HepG2 (cell line): ENCODE results near the gene ARID3C. TPM values are rescaled to one million over a fixed set of nuclear protein-coding genes. Genes with fewer than 3 reads are reported as not detected.

ENCODE experiments used
- ATAC-seq: fragments of 200-7000 bp; cut with Tn5 transposase; 3 replicates; pipeline ENCODE4 v1.9.1; 2020; ENCODE audit warnings: mild to moderate bottlenecking, moderate library complexity
- BruUV-seq: library from RNA; stranded (reverse); fragments of 400-500 nt; replicated peaks from 2 replicates; lab custom pipeline; 2021; lab: Mats Ljungman, UMichigan
- CTCF ChIA-PET: fragments of 300-600 bp; formaldehyde crosslinking; extraction: SDS; loops from one replicate; lab custom pipeline; 2021; ENCODE audit warnings: low total read pairs, inconsistent platforms, low intra/inter-chr PET ratio; lab: Yijun Ruan, JAX
- POLR2A ChIA-PET: fragments of 350-600 bp; sonication (Branson Sonifier 250); formaldehyde crosslinking; loops from one replicate; lab custom pipeline; 2020; ENCODE audit warnings: antibody characterized with exemption, inconsistent platforms; lab: Yijun Ruan, JAX
- DNase-seq: peaks from one replicate; pipeline ENCODE4 v3.0.0-alpha.2; 2015; ENCODE audit warnings: low spot score
- FAIRE-seq: peaks from 3 replicates; lab custom pipeline; 2011; peaks lifted over from hg19 to GRCh38; lab: Jason Lieb, UNC
- H2AFZ ChIP-seq: one replicate; pipeline ENCODE4 v1.6.1; 2011; ENCODE audit warnings: low read length, inconsistent platforms
- H3K27ac ChIP-seq: fragments of 300-600 bp; 3 replicates; pipeline ENCODE4 v1.8.0; 2011; ENCODE audit warnings: mixed run types, mild to moderate bottlenecking, mixed read lengths, low read length, inconsistent platforms; ENCODE audit not compliant: insufficient read depth; ENCODE audit errors: extremely low read length
- H3K27me3 ChIP-seq, 2 experiments: fragments of 200-600 bp in 1 of 2; 2 replicates in 1 of 2; 3 replicates in 1 of 2; pipeline versions ENCODE4 v1.6.0 to v1.8.0; 2011; ENCODE audit warnings: low read length in 2 of 2, mild to moderate bottlenecking in 2 of 2, moderate library complexity in 2 of 2, inconsistent platforms in 1 of 2; ENCODE audit not compliant: insufficient read depth in 2 of 2, control insufficient read depth in 1 of 2
- H3K36me3 ChIP-seq, 2 experiments: fragments of 200-600 bp in 1 of 2; replicated peaks in 1 of 2; 2 replicates in 1 of 2; 3 replicates in 1 of 2; pipeline versions ENCODE4 v1.5.1 to v1.8.0; 2011; ENCODE audit warnings: low read length in 2 of 2, inconsistent platforms in 1 of 2; ENCODE audit not compliant: insufficient read depth in 2 of 2, control insufficient read depth in 1 of 2
- H3K4me1 ChIP-seq: 2 replicates; pipeline ENCODE4 v1.5.1; 2012; ENCODE audit warnings: low read length, inconsistent platforms; ENCODE audit not compliant: insufficient read depth
- H3K4me2 ChIP-seq: 2 replicates; pipeline ENCODE4 v1.6.0; 2011; ENCODE audit warnings: low read depth, low read length, inconsistent platforms
- H3K4me3 ChIP-seq, 3 experiments: fragments of 200-600 bp in 1 of 3; sonication (generic), shearing (Covaris generic) in 1 of 3; replicated peaks in 1 of 3; 2 replicates each; pipeline ENCODE4 v1.5.1; 2011 to 2016; ENCODE audit warnings: low read length in 3 of 3, inconsistent platforms in 2 of 3, low read depth in 2 of 3, mild to moderate bottlenecking in 2 of 3, control low read depth in 1 of 3, mixed read lengths in 1 of 3; ENCODE audit not compliant: insufficient read depth in 1 of 3
- H3K79me2 ChIP-seq: one replicate; pipeline ENCODE4 v1.6.1; 2011; ENCODE audit warnings: low read length, inconsistent platforms; ENCODE audit not compliant: insufficient read depth
- H3K9ac ChIP-seq: 2 replicates; pipeline ENCODE4 v1.6.0; 2011; ENCODE audit warnings: mild to moderate bottlenecking, low read depth, low read length, inconsistent platforms; ENCODE audit not compliant: insufficient read depth
- H3K9me3 ChIP-seq: 2 replicates; pipeline ENCODE4 v1.5.1; 2012; ENCODE audit warnings: mild to moderate bottlenecking, low read length
- H4K20me1 ChIP-seq: 2 replicates; pipeline ENCODE4 v1.6.0; 2011; ENCODE audit warnings: inconsistent platforms, mild to moderate bottlenecking, low read length, moderate library complexity; ENCODE audit not compliant: insufficient read depth
- FIP1L1 ChIP-seq: fragments of 200-400 bp; formaldehyde crosslinking; IDR thresholded peaks from 2 replicates; pipeline ENCODE4 v1.6.1; 2018; ENCODE audit warnings: low read depth, mild to moderate bottlenecking, low read length, moderate library complexity, borderline replicate concordance; ENCODE audit not compliant: insufficient read depth
- GABPB1 ChIP-seq: IDR thresholded peaks from 2 replicates; pipeline ENCODE4 v1.6.1; 2016; ENCODE audit warnings: mild to moderate bottlenecking, missing genetic modification reagents, moderate library complexity, missing compliant biosample characterization
- ZFY ChIP-seq: sonication (generic); formaldehyde crosslinking; IDR thresholded peaks from 2 replicates; pipeline ENCODE4 v1.4.0; 2020; ENCODE audit warnings: missing genetic modification reagents
- ZNF101 ChIP-seq: sonication (generic); formaldehyde crosslinking; IDR thresholded peaks from 2 replicates; pipeline ENCODE4 v1.4.0; 2020; ENCODE audit warnings: mild to moderate bottlenecking, low read depth, missing genetic modification reagents, borderline replicate concordance
- ZNF335 ChIP-seq: sonication (generic); formaldehyde crosslinking; IDR thresholded peaks from 2 replicates; pipeline ENCODE4 v1.4.0; 2020; ENCODE audit warnings: missing genetic modification reagents
- ZNF564 ChIP-seq: sonication (generic); formaldehyde crosslinking; IDR thresholded peaks from 2 replicates; pipeline ENCODE4 v1.8.1; 2023; ENCODE audit warnings: mild to moderate bottlenecking, missing genetic modification reagents
- ZNF747 ChIP-seq: sonication (generic); formaldehyde crosslinking; IDR thresholded peaks from 2 replicates; pipeline ENCODE4 v1.8.1; 2023; ENCODE audit warnings: missing genetic modification reagents, mild to moderate bottlenecking, borderline replicate concordance
- ZNF773 ChIP-seq: sonication (generic); formaldehyde crosslinking; IDR thresholded peaks from 2 replicates; pipeline ENCODE4 v1.4.0; 2020; ENCODE audit warnings: missing genetic modification reagents, borderline replicate concordance
- ZNF777 ChIP-seq: sonication (generic); formaldehyde crosslinking; IDR thresholded peaks from 2 replicates; pipeline ENCODE4 v1.4.0; 2020; ENCODE audit warnings: missing genetic modification reagents
- WGBS: methylation state at CpG from one replicate; pipeline ENCODE4 v1.1.6; 2017; ENCODE audit warnings: low lambda C conversion rate; 5-methylcytosine and 5-hydroxymethylcytosine counted together
- in situ Hi-C: cut with HindIII; loops from 2 replicates; pipeline ENCODE4 v1.10.0; 2017; ENCODE audit warnings: low pct_unique_long_range_greater_than_20kb; ENCODE audit not compliant: extremely low pct_ligation_motif_present
- intact Hi-C: fragments of 100-400 bp; cut with micrococcal nuclease; formaldehyde crosslinking; loops from one replicate; pipeline ENCODE4 v1.10.0; 2022; ENCODE audit not compliant: unreplicated experiment
- polyA plus RNA-seq, 8 experiments: library from polyadenylated mRNA; depleted of rRNA in 3 of 8; stranded (reverse) in 7 of 8; unstranded in 1 of 8; fragments of >200 nt; fragmentation: Illumina TruSeq in 4 of 8; extraction: Trizol in 4 of 8; gene quantifications; 2 replicates each; pipeline versions ENCODE4 v1.2.1 to v1.2.3, GENCODE V29; 2011 to 2016; ENCODE audit warnings: low read depth in 4 of 8, missing spikeins in 1 of 8, mixed read lengths in 1 of 8; ENCODE audit not compliant: insufficient read depth in 1 of 8
- total RNA-seq, 5 experiments: library from RNA; depleted of rRNA; stranded (reverse); fragments of >200 nt; fragmentation: Illumina TruSeq; extraction: Trizol; gene quantifications; 2 replicates each; pipeline ENCODE4 v1.2.3, GENCODE V29; 2016; ENCODE audit warnings: low read depth in 1 of 5
- TF ChIP-seq, protein P1 (sequence below): sonication (generic); formaldehyde crosslinking; IDR thresholded peaks from 2 replicates; pipeline ENCODE4 v1.5.1; 2020; ENCODE audit warnings: mild to moderate bottlenecking, missing genetic modification reagents, moderate library complexity
- TF ChIP-seq, protein P2 (sequence below): sonication (generic); formaldehyde crosslinking; IDR thresholded peaks from 2 replicates; pipeline ENCODE4 v1.4.0; 2020; ENCODE audit warnings: missing genetic modification reagents, mild to moderate bottlenecking, borderline replicate concordance
- TF ChIP-seq, protein P3 (sequence below), 2 experiments: sonication (generic) in 1 of 2; formaldehyde crosslinking in 1 of 2; IDR thresholded peaks; 2 replicates each; pipeline versions ENCODE4 v1.5.1 to v1.6.1; 2011 to 2020; ENCODE audit warnings: borderline replicate concordance in 1 of 2, low read depth in 1 of 2, low read length in 1 of 2, mild to moderate bottlenecking in 1 of 2, missing genetic modification reagents in 1 of 2, moderate library complexity in 1 of 2
- TF ChIP-seq, protein P4 (sequence below): sonication (generic); formaldehyde crosslinking; IDR thresholded peaks from 2 replicates; pipeline ENCODE4 v1.4.0; 2020; ENCODE audit warnings: missing genetic modification reagents

ARID3C gene
- total and polyA plus RNA-seq, 2 of the 13 experiments (the other 11 are each of a cell fraction or from before 2014, with no cell fraction given): not detected

DNA sequence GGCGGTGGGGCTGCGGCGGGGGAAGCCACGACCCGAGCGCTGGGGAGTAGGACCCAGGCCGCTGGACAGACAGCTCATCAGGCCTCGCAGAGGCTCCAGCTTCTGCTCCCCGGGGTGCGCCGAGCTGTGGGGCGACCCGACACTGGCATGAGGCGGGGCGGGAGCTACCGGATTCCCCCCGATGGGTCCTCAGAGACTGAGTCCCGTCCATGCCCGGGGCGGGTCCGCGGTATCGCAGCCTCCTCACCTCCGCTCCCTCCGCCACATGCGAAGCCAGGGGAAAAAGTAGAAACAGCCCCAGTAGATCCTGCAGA is 36.2 kb upstream of the ARID3C start:
- ChIA-PET CTCF (interaction anchor here (1.2 to 3.3 kb wide), 5 partner anchors 14 to 53 kb away, joined by 3 to 22 read pairs (median 7); partner anchors contain the start of genes GALT and RPP25L), POLR2A (interaction anchor here (0.6 to 4.9 kb wide), 11 partner anchors 9 to 53 kb away, joined by 3 to 40 read pairs (median 5); partner anchors contain the start of genes ARID3C, DCTN3, GALT and IL11RA)
- in situ Hi-C loops (no loop called here), intact Hi-C loops (no loop called here)
- no peaks in the 10 kb centered on the region for H4K20me1 ChIP-seq
- peak overlapping the region; percentile 89 for H3K4me2 ChIP-seq
- H3K79me2 ChIP-seq: no peaks in the 10 kb centered on the region
- peak overlapping the region; percentile 17 for H3K27ac ChIP-seq
- no peaks in the 10 kb centered on the region for H3K9me3 ChIP-seq
- WGBS: 22% methylated on average over 3 of the region's 26 CpGs
- no TSS peak for BruUV-seq
- peak overlapping the region; percentile 54; the same call in 1 of the 2 replicates for H3K9ac ChIP-seq
- peak; percentile 47; the same call in 2 of the 3 replicates for ATAC-seq
- H3K36me3 ChIP-seq: no peaks in the 10 kb centered on the region
- peaks cover 24% of the 10 kb centered on the region for H3K4me1 ChIP-seq
- no peak overlapping the region for H2AFZ ChIP-seq
- no peak for FAIRE-seq
- H3K4me3 ChIP-seq: peak overlapping the region; percentile 66 to 79 (median 66); a peak in 5 of 6 replicates
- H3K27me3 ChIP-seq: no peaks in the 10 kb centered on the region
- no peak for DNase-seq
- TF ChIP-seq, protein P1, sequence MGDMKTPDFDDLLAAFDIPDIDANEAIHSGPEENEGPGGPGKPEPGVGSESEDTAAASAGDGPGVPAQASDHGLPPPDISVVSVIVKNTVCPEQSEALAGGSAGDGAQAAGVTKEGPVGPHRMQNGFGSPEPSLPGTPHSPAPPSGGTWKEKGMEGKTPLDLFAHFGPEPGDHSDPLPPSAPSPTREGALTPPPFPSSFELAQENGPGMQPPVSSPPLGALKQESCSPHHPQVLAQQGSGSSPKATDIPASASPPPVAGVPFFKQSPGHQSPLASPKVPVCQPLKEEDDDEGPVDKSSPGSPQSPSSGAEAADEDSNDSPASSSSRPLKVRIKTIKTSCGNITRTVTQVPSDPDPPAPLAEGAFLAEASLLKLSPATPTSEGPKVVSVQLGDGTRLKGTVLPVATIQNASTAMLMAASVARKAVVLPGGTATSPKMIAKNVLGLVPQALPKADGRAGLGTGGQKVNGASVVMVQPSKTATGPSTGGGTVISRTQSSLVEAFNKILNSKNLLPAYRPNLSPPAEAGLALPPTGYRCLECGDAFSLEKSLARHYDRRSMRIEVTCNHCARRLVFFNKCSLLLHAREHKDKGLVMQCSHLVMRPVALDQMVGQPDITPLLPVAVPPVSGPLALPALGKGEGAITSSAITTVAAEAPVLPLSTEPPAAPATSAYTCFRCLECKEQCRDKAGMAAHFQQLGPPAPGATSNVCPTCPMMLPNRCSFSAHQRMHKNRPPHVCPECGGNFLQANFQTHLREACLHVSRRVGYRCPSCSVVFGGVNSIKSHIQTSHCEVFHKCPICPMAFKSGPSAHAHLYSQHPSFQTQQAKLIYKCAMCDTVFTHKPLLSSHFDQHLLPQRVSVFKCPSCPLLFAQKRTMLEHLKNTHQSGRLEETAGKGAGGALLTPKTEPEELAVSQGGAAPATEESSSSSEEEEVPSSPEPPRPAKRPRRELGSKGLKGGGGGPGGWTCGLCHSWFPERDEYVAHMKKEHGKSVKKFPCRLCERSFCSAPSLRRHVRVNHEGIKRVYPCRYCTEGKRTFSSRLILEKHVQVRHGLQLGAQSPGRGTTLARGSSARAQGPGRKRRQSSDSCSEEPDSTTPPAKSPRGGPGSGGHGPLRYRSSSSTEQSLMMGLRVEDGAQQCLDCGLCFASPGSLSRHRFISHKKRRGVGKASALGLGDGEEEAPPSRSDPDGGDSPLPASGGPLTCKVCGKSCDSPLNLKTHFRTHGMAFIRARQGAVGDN (CRISPR knock-in tag): peak; percentile 67
- TF ChIP-seq, protein P2, sequence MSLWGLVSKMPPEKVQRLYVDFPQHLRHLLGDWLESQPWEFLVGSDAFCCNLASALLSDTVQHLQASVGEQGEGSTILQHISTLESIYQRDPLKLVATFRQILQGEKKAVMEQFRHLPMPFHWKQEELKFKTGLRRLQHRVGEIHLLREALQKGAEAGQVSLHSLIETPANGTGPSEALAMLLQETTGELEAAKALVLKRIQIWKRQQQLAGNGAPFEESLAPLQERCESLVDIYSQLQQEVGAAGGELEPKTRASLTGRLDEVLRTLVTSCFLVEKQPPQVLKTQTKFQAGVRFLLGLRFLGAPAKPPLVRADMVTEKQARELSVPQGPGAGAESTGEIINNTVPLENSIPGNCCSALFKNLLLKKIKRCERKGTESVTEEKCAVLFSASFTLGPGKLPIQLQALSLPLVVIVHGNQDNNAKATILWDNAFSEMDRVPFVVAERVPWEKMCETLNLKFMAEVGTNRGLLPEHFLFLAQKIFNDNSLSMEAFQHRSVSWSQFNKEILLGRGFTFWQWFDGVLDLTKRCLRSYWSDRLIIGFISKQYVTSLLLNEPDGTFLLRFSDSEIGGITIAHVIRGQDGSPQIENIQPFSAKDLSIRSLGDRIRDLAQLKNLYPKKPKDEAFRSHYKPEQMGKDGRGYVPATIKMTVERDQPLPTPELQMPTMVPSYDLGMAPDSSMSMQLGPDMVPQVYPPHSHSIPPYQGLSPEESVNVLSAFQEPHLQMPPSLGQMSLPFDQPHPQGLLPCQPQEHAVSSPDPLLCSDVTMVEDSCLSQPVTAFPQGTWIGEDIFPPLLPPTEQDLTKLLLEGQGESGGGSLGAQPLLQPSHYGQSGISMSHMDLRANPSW (CRISPR knock-in tag): no peak
- TF ChIP-seq, protein P3, sequence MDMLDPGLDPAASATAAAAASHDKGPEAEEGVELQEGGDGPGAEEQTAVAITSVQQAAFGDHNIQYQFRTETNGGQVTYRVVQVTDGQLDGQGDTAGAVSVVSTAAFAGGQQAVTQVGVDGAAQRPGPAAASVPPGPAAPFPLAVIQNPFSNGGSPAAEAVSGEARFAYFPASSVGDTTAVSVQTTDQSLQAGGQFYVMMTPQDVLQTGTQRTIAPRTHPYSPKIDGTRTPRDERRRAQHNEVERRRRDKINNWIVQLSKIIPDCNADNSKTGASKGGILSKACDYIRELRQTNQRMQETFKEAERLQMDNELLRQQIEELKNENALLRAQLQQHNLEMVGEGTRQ (IDR thresholded peaks at IDR 0.05; ENCODE audit: low read depth, low read length): no peak
- TF ChIP-seq, protein P3 (CRISPR knock-in tag; IDR thresholded peaks at IDR 0.05; ENCODE audit: borderline replicate concordance): no peak
- TF ChIP-seq ZNF564 (CRISPR knock-in tag) (0 out of 2 replicates have a peak, but pooled peaks have one; percentile 35), ZNF777 (CRISPR knock-in tag) (peak; percentile 74; the same call in 1 of the 2 replicates), ZNF101 (no peak), ZNF747 (CRISPR knock-in tag) (no peak), ZFY (CRISPR knock-in tag) (0 out of 2 replicates have a peak, but pooled peaks have one; percentile 27), ZNF335 (CRISPR knock-in tag) (no peak), GABPB1 (CRISPR knock-in tag) (no peak), FIP1L1 (no peak), ZNF773 (CRISPR knock-in tag) (no peak)
- TF ChIP-seq, protein P4, sequence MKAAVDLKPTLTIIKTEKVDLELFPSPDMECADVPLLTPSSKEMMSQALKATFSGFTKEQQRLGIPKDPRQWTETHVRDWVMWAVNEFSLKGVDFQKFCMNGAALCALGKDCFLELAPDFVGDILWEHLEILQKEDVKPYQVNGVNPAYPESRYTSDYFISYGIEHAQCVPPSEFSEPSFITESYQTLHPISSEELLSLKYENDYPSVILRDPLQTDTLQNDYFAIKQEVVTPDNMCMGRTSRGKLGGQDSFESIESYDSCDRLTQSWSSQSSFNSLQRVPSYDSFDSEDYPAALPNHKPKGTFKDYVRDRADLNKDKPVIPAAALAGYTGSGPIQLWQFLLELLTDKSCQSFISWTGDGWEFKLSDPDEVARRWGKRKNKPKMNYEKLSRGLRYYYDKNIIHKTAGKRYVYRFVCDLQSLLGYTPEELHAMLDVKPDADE (CRISPR knock-in tag): no peak
